ENCODE measurements around the gene MYBBP1A.

The MYBBP1A gene

GRCh38 chr17:4572131-4572530, 16.9 kb upstream of the MYBBP1A start:
- no peak for DNase-seq (ENCODE audit: low spot score)

DNA sequence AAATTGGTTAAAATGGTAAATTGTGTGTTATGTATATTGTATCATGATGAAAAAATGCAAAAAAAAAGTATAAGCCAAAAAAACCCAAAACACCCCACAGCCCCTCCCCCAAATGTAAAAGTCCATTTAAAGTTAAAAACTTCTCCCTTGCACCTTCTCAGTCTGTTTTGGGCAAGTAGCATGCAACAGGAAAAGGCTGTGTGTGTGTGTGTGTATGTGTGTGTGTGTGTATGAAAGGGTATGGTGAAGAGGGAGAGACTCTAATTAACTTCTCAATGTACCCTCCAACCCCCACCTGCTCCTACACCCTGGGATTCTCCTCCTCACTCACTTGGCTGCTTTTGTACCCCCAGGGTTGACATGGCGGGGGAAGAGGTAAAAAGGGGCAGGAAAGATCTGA, 14.4 kb upstream of the MYBBP1A start:
- no peak for DNase-seq (ENCODE audit: low spot score)

DNA sequence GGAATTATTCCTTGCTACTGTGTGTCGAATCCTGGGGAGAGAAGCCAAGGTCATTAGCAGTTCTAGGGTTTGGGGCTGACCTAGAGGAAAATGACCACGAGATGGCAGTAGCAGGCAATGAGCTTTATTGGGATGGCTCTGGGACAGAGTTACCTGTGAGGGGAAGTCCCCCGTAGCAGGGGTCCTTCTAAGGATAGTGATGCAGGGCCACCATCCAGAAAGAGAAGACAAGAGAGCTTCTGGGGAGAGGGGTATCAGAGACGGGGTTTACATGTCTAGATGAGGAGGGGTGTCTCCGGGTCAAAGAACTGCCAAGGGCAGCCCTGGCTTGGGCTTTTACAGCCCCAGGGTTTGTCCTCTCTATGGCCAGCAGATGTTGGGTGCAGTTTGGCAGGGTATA, 11.6 kb upstream of the MYBBP1A start:
- peak; percentile 85 for DNase-seq (ENCODE audit: low spot score)

- peak; percentile 80 for DNase-seq (ENCODE audit: low spot score)
Observed at GRCh38 chr17:4565209-4566141, 10.3 kb upstream of the MYBBP1A start.

- no peak for DNase-seq (ENCODE audit: low spot score)
Observed at GRCh38 chr17:4562015-4562969, 7.1 kb upstream of the MYBBP1A start.

DNA sequence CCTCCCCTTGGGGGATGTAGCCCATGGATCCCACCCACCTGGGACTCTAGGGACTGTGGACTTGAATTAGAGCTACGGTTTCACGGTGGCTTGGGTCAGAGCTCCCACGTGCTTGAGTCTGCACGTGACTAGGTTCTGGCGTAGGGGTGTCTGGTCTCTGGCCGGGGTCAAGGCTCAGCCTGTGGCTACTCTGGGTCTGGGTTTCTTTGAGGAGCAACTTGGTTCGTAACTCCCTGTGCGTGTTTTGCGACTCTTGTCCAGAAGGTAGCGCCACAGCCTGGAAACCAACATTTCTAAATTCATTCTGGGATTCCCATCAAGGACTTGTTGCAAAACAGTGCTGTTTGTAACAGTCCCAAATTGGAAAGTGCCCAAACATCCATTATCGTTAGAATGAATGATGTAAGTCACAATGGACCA, 5.7 kb upstream of the MYBBP1A start:
- DNase-seq (ENCODE audit: low spot score), result no peak

- DNase-seq (ENCODE audit: low spot score), result no peak
Observed at GRCh38 chr17:4560421-4560820, 5.2 kb upstream of the MYBBP1A start, which contains the start of gene GGT6. GGT6 (minus strand) TSS chr17:4560577; CDS start chr17:4560521, 56 bp downstream.

- no peak for DNase-seq (ENCODE audit: low spot score)
Observed at GRCh38 chr17:4559966-4560365, 4.8 kb upstream of the MYBBP1A start.

DNA sequence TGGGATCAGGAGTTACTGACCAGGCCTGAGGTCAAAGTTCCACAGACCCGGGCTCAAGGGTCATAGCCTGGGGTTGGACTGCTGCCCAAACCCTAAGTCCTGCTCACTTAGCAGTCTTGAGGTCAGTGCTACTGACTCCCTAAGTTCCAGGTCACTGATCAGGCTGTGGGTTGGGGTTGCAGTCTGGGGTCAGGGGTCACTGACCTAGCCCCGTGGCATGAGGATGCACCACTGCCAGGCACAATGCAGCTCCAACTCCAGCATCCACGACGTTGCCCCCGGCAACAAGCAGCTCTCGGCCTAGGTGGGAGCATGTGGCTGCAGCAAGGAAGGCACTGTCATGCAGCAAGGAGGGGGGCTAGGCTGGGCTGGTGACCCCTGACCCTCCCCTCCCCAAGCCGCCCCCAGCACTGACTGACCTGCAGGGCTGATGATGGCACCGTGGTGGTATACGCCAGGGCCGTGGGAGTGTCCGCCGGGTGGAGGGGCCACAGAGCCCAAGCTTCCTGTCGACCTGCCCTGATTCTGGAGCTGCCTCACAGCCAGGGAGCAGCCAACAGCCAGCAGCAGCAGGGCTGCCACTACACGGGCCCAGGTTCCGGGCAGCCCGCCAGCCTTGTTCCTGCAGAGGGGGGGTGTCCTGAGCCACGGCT, 4.1 kb upstream of the MYBBP1A start:
- DNase-seq (ENCODE audit: low spot score), result no peak

GRCh38 chr17:4558347-4558971, 3.3 kb upstream of the MYBBP1A start:
- no peak for DNase-seq (ENCODE audit: low spot score)

- DNase-seq (ENCODE audit: low spot score), result no peak
Observed at GRCh38 chr17:4557626-4558346, 2.6 kb upstream of the MYBBP1A start.

- DNase-seq (ENCODE audit: low spot score), result no peak
Observed at GRCh38 chr17:4556996-4557395, 1.8 kb upstream of the MYBBP1A start.

GRCh38 chr17:4555873-4556759, 932 bp upstream of the MYBBP1A start:
- no peak for DNase-seq (ENCODE audit: low spot score)

- DNase-seq (ENCODE audit: low spot score), result no peak
Observed at GRCh38 chr17:4554441-4554996, 665 bp downstream of the MYBBP1A start.

DNA sequence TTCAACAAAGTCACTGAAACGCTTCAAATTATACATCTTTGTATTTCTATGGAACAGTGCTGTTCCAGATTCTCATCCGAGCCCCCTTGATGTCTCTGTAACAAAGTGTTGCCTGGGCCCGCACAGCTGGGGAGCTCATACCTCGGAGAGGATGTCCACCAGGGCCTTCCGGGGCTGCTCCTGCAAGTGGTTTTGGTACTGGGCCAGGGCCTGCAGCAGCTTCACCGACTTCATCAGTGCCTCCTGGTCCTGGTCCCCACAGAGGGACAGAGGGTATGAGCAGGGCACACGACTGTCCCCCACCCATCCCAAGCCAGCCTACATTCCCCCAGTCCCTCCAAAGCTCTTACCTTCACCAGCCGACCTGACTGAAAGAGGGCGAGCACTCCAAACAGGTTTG, 1.5 kb downstream of the MYBBP1A start:
- DNase-seq (ENCODE audit: low spot score), result no peak

- DNase-seq (ENCODE audit: low spot score), result no peak
Observed at GRCh38 chr17:4551796-4552525, 3.2 kb downstream of the MYBBP1A start.

DNA sequence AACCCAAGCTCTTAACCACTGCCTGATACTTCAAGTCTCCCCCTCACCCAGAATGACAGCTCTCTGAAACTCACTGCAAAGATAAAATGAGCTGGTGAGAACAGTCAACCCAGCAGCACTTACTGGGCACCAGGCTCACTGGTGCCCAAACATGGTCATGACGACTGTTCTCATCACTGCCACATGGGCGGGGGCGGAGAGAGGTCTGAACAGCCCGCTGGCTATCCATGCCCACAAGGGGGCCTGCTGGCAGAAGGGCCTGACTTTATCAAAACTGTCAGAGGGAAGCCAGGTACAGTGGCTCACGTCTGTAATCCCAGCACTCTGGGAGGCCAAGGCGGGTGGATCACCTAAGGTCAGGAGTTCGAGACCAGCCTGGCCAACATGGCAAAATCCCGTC, 4.0 kb downstream of the MYBBP1A start:
- DNase-seq (ENCODE audit: low spot score), result no peak

- DNase-seq (ENCODE audit: low spot score), result no peak
Observed at GRCh38 chr17:4550534-4551039, 4.6 kb downstream of the MYBBP1A start.

Measured in iPS-NIHi11 (cell line).